Measurements from ENCODE around the gene SGSM2.

The SGSM2 gene

GRCh38 chr17:2371183-2372130 is 34.2 kb downstream of the SGSM2 start:
- no peak overlapping the region for H3K4me3 ChIP-seq (ENCODE audit: low read depth, low read length)
- in situ Hi-C loops (cut with HindIII; ENCODE audit: low sequenced_read_pairs), result no loop called here
- no peak for TF ChIP-seq CTCF (IDR thresholded peaks at IDR 0.05; ENCODE audit: low read depth, low read length, missing control alignments)
- no peak for DNase-seq (ENCODE audit: low read depth)

- no peak for TF ChIP-seq CTCF (IDR thresholded peaks at IDR 0.05; ENCODE audit: low read depth, low read length, missing control alignments)
- in situ Hi-C loops (cut with HindIII; ENCODE audit: low sequenced_read_pairs), result no loop called here
- H3K4me3 ChIP-seq (ENCODE audit: low read depth, low read length), result no peak overlapping the region
- DNase-seq (ENCODE audit: low read depth), result no peak
Observed at GRCh38 chr17:2372180-2372579, 34.9 kb downstream of the SGSM2 start.

- TF ChIP-seq CTCF (IDR thresholded peaks at IDR 0.05; ENCODE audit: low read depth, low read length, missing control alignments), result no peak
- H3K4me3 ChIP-seq (ENCODE audit: low read depth, low read length), result no peak overlapping the region
- in situ Hi-C loops (cut with HindIII; ENCODE audit: low sequenced_read_pairs), result no loop called here
- no peak for DNase-seq (ENCODE audit: low read depth)
Observed at GRCh38 chr17:2372681-2373080, 35.4 kb downstream of the SGSM2 start.

GRCh38 chr17:2373179-2373578 is 35.9 kb downstream of the SGSM2 start:
- no peak for TF ChIP-seq CTCF (IDR thresholded peaks at IDR 0.05; ENCODE audit: low read depth, low read length, missing control alignments)
- in situ Hi-C loops (cut with HindIII; ENCODE audit: low sequenced_read_pairs), result no loop called here
- H3K4me3 ChIP-seq (ENCODE audit: low read depth, low read length), result no peak overlapping the region
- no peak for DNase-seq (ENCODE audit: low read depth)

GRCh38 chr17:2374549-2375285 is 37.4 kb downstream of the SGSM2 start:
- H3K4me3 ChIP-seq (ENCODE audit: low read depth, low read length), result no peak overlapping the region
- DNase-seq (ENCODE audit: low read depth), result peak; percentile 34
- no peak for TF ChIP-seq CTCF (IDR thresholded peaks at IDR 0.05; ENCODE audit: low read depth, low read length, missing control alignments)
- in situ Hi-C loops (cut with HindIII; ENCODE audit: low sequenced_read_pairs), result no loop called here

- no peak for DNase-seq (ENCODE audit: low read depth)
- no peak for TF ChIP-seq CTCF (IDR thresholded peaks at IDR 0.05; ENCODE audit: low read depth, low read length, missing control alignments)
- in situ Hi-C loops (cut with HindIII; ENCODE audit: low sequenced_read_pairs), result no loop called here
- no peak overlapping the region for H3K4me3 ChIP-seq (ENCODE audit: low read depth, low read length)
Observed at GRCh38 chr17:2375406-2375805, 38.1 kb downstream of the SGSM2 start.
